Stimulated activated CD8-positive, alpha-beta memory T cell treated with anti-CD3 and anti-CD28 coated beads, Interleukin-4, amount 100 ng/mL, for 24 hours (primary cell): ENCODE measurements around the gene RHOF.

Experiments
- DNase-seq: peaks from one replicate; pipeline ENCODE4 v3.0.0-alpha.2; 2020; ENCODE audit warnings: low read depth

The RHOF gene

DNA sequence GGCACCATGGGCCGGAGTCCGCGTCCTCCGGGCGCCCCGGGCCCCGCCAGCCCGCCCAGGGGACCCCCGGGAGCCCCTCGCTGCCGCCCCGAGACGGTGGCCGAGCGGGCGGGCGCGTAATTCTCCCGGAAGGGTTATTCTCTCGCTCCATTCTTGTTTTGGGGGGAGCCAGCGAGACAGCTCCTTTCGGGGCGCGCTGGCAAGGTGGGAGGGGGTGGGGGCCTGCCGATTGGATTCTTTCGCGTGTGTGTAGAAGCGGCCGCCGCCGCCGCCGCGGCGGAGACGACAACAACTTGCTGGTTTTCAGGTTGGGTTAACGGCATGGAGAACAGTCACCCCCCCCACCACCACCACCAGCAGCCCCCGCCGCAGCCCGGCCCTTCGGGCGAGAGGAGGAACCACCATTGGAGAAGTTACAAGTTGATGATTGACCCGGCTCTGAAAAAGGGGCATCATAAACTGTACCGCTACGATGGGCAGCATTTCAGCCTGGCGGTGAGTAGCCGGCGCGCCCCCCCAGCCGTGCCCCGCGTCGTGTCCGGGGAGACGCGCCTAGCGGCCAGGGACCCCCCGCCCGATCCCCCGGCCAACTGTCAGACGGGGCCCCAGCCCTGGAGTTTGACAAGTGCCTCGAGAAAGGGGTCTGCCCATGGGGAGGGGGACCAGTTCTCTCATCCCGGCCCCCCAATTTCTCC, 11.1 kb upstream of the RHOF start:
- DNase-seq, result no peak

GRCh38 chr12:121803861-121804416, 10.5 kb upstream of the RHOF start, which contains the start of gene SETD1B:
Gene SETD1B, plus strand, starts transcription at chr12:121804009. Its CDS starts 729 bp downstream, at chr12:121804738.
- DNase-seq, result no peak

GRCh38 chr12:121802843-121803698, 9.6 kb upstream of the RHOF start:
- DNase-seq, result peak; percentile 79

- no peak for DNase-seq
Measured at GRCh38 chr12:121802485-121802842, 9.0 kb upstream of the RHOF start.

DNA sequence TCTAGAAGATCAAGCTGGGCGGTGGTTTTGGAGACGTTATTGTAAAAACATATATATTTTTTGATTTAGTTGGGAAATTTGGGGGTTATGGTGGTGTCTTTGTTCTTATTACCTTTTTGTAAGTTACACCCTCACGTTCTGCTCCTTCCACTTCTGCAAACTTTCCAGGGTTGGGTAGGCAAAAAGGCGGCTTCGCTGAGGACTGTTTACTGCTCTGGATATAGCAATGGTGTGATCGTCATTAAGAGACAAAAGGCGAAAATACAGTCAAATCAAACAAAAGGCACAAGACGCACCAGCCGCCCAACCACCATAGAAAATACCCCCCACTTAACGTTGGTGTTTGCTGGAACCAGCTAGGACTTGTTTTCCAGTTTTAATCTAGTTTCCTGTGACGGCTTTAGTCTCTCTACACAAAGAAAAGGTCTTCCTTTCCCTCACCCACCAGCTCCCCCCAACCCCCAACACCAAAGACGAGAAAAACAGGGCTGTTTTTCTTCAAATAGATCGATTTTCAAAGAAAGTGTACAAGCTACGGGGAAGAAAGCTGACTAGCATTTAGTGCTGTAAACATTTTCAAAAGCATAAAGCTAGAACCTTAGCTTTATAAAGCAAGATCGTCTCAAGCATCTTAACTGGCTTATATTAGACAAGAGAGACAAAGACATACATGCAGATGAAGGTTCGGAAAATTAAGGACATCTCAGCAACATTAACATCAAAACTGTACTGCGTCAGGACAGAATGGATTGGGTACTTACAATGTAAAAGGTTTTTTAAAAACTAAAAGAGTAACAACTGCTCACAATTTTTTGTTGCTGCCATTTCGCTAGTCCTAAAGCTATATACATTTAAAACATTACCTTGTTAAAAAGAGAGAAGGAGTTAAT, 8.4 kb upstream of the RHOF start:
- no peak for DNase-seq

GRCh38 chr12:121800694-121801594, 7.5 kb upstream of the RHOF start:
- no peak for DNase-seq

DNA sequence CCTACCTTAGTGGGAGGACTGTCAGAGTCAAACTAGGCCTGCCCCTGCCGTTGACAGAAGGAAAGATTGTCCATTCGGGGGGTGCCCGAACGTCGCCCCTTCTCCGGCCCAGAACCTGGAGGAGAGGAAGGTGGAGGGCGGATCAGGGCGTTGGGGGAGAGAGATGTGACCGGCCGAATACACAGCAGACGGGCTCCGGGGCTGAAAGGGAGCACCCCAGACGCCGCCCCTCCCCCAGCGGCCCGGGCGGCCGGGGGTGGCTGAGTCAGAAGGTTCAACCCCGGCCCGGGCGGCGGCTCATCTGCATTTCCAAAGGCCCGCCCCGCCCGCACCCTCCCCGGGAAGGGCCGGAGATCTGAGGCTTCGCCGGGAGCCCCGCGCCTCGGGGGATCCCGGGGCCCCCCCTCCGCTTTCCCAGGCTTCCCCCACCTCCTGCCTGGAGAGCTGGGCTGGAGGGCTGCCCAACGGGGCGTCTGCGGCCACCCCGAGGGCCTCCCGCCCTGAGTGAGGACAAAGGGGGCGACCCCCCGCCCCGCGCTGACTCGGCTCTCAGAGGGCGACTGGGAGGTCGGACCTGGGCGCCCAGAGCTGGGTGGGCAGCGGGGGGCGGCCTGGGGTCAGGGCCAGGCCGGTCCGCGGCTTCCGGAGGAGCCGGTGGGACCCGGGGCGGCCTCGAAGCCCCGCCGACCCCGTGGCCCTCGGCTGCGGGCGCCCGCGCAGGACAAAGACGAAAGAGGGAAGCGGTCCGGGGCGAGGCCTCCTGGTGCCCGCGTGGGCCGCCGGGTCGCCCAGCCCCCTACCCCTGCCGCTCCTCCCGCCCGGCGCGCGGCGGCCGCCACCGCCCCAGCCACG, 6.6 kb upstream of the RHOF start:
- peak; percentile 79 for DNase-seq

GRCh38 chr12:121799156-121799841, 5.8 kb upstream of the RHOF start:
- no peak for DNase-seq

GRCh38 chr12:121798787-121799155, 5.3 kb upstream of the RHOF start:
- no peak for DNase-seq

DNA sequence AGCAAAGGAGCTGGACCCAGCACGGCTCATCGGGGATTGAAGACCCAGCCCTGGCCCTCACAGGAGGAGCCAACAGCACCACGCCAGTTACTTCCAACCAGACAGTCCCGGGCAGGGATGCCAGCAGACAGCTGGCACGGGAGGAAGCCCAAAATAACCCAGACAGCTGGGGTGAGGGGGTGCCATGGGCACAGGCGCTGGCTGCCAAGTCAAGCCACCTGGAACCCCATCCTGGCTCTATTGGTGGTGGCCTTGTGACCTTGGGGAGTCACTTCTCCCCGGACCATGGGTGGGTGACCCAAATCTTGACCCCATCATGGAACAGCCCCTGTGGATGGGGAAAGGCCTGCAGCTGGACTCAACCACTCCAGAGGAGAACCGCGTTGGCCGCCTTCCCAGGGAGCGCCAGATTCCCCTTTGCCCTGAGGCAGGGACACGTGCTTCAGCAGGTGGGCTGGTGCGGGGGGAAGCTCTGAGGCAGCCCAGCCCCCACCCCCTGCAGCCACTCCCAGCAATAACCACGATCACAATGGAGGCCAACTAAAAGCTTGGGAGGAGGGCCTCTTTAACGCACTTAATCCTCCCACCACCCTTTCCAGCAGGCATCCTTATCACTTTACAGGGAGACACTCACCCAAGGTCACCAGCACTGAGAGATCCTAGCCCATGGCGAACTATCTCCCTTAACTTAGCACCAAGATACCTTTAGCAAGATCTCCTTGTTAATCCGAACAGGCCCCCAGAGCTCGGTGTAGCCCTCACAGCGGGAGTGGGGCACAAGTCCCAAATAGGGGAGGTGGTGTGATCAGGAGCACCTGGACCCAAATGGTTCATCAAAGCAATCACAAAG, 4.7 kb upstream of the RHOF start:
- DNase-seq, result no peak

DNA sequence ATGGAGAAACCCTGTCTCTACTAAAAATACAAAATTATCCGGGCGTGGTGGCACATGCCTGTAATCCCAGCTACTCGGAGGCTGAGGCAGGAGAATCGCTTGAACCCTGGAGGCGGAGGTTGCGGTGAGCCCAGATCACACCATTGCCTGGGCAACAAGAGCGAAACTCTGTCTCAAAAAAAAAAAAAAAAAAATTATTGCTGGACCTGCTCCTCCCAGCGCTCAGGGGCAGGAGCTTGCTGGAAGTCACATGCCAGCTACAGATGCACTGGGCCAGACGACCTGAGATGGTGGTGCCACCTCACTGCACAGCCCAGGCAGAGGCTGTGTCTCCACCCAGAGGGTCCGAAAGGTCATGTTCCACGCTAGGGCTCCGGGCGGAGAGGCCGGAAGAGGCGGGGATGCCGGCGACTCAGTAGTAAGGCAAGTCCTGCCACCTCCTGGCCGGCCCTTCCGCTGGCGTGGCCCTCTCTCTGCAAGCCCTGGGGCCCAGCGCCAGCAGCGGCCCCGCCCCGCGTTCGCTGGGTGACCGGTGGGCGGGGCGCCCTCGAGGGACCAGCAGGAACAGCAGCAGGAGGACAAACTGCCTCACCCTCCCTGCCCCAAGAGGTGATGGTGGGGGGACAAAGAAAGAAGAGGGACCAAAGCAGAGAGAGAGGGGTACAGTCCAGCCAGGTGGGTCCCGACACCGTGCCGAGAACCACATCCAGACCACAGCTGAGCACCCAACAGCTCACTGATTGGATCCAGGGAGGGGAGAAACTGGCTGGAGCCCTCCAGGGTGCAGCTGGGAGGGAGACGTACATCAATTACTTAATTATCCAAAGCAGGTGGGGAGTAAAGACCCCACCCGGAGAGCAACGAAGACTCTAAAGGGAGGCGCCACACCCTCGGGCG, 3.6 kb upstream of the RHOF start:
- no peak for DNase-seq

- DNase-seq, result peak; percentile 69
Measured at GRCh38 chr12:121795034-121795968, 1.8 kb upstream of the RHOF start.

DNA sequence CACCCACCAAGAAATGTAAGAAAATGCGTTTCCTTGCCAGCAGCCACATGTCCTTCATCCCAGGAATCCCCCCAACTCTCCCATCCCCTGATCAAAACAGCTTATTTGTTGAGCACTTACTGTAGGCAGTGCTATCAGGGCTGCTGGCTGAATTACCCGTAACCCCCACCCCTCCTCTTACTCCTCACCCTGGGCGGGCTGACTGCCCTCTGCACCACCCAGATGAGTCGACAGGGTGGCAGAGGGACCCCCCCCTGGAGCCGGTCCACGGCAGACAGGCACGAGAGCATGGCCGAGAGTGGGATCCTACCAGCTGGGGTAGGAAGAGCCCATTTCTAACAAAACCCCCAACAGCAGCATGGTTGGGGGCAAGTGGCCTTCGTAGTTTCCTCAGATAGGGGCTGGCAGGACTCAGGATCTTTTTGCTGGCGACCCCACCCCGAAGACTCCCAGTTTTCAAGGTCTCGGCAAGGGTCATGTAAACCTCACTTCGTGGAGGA, 1.1 kb upstream of the RHOF start:
- no peak for DNase-seq

GRCh38 chr12:121793838-121794533, 498 bp upstream of the RHOF start:
- DNase-seq, result peak; percentile 93

DNA sequence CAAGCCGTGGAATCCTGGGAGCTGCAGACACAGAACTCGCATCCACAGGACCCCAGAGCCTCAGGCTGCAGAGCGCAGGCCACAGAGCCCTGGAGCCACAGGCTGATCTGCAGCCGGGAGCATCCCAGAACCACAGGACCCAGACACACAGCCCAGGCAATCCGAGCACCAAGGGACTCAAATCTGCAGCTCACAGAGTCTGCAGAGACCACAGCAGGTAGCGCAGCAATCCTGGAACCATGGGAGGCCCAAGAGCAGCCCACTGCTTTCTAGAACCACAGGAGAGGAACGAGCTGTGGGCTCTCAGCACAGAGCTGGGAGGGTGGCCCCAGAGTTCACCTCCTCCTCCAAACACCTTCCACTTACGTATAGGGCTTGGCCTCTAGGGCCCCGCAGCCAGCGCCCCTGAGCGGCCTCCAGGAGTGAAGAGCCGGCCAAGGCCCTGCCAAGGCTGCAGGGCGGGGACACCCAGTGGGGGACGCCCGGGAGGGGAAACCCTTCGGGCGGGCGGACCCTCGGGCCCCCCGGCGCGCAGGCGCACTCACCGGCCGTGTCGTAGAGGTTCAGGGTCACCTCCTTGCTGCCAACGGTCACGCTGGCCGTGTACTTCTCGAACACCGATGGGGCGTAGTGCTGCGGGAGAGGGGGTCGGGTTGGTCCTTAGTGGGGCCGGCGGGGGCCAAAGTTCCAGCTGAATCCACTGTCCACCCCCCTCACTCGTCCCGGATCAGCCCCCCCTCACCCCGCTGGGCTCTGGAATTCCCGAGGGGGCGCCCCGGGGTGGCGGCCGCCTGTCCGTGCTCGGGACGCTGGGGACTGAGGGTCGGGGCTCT, 665 bp downstream of the RHOF start:
- no peak for DNase-seq
